ENCODE measurements around the gene LRRC36. TPM values are rescaled to one million over a fixed set of nuclear protein-coding genes. Genes with fewer than 3 reads are reported as not detected.
"Not testable (repeated sequence)": the region's sequence is repeated elsewhere in the genome, so short reads cannot be mapped to it uniquely, and the experiment has no call there.

Gene LRRC36
- total RNA-seq, 2 donors from 2014 or later, result 1.6 TPM; not detected in 1

- H3K4me1 Mint-ChIP-seq, result no peaks in the 10 kb centered on the region
- H3K36me3 Mint-ChIP-seq (ENCODE audit: low read depth), result no peaks in the 10 kb centered on the region
- H3K4me3 Mint-ChIP-seq, result no peak overlapping the region
- no peaks in the 10 kb centered on the region for H3K9me3 Mint-ChIP-seq
- no peak overlapping the region for H3K27ac Mint-ChIP-seq
- no peak for ATAC-seq (replicated peaks)
- peaks cover 1% of the 10 kb centered on the region for H3K27me3 Mint-ChIP-seq
Measured at GRCh38 chr16:67407176-67407787, 80.7 kb downstream of the LRRC36 start.

GRCh38 chr16:67407788-67408452, 81.3 kb downstream of the LRRC36 start:
- Mint-ChIP-seq H3K4me1 (no peaks in the 10 kb centered on the region), H3K27me3 (no peaks in the 10 kb centered on the region), H3K9me3 (no peaks in the 10 kb centered on the region), H3K36me3 (ENCODE audit: low read depth) (no peaks in the 10 kb centered on the region), H3K27ac (no peak overlapping the region), H3K4me3 (no peak overlapping the region)
- ATAC-seq (replicated peaks), result no peak

- H3K9me3 Mint-ChIP-seq, result no peaks in the 10 kb centered on the region
- no peaks in the 10 kb centered on the region for H3K4me1 Mint-ChIP-seq
- H3K27me3 Mint-ChIP-seq, result peaks cover 3% of the 10 kb centered on the region
- no peak overlapping the region for H3K4me3 Mint-ChIP-seq
- H3K27ac Mint-ChIP-seq, result no peak overlapping the region
- no peak for ATAC-seq (replicated peaks)
- no peaks in the 10 kb centered on the region for H3K36me3 Mint-ChIP-seq (ENCODE audit: low read depth)
Measured at GRCh38 chr16:67409631-67410030, 83.0 kb downstream of the LRRC36 start.

GRCh38 chr16:67411339-67411738, 84.7 kb downstream of the LRRC36 start:
- H3K27me3 Mint-ChIP-seq, result peaks cover 7% of the 10 kb centered on the region
- H3K27ac Mint-ChIP-seq, result no peak overlapping the region
- H3K4me3 Mint-ChIP-seq, result no peak overlapping the region
- H3K36me3 Mint-ChIP-seq (ENCODE audit: low read depth), result no peaks in the 10 kb centered on the region
- H3K9me3 Mint-ChIP-seq, result no peaks in the 10 kb centered on the region
- ATAC-seq (replicated peaks), result no peak
- H3K4me1 Mint-ChIP-seq, result no peaks in the 10 kb centered on the region

- H3K36me3 Mint-ChIP-seq (ENCODE audit: low read depth), result no peaks in the 10 kb centered on the region
Measured at GRCh38 chr16:67412294-67412693, 85.7 kb downstream of the LRRC36 start.

GRCh38 chr16:67413978-67414911, 87.6 kb downstream of the LRRC36 start:
- Mint-ChIP-seq H3K4me3 (no peak overlapping the region), H3K36me3 (ENCODE audit: low read depth) (no peaks in the 10 kb centered on the region), H3K9me3 (no peaks in the 10 kb centered on the region), H3K4me1 (no peaks in the 10 kb centered on the region), H3K27me3 (peaks cover 17% of the 10 kb centered on the region), H3K27ac (no peak overlapping the region)
- ATAC-seq (replicated peaks), result no peak

More at GRCh38 chr16:67412294-67412693, 85.7 kb downstream of the LRRC36 start:
- Mint-ChIP-seq H3K9me3 (no peaks in the 10 kb centered on the region), H3K27me3 (peaks cover 12% of the 10 kb centered on the region), H3K4me1 (no peaks in the 10 kb centered on the region), H3K4me3 (no peak overlapping the region), H3K27ac (no peak overlapping the region)
- no peak for ATAC-seq (replicated peaks)

- H3K4me1 Mint-ChIP-seq; H3K36me3 Mint-ChIP-seq (ENCODE audit: low read depth); H3K9me3 Mint-ChIP-seq; ATAC-seq (replicated peaks): not testable (repeated sequence)
- Mint-ChIP-seq H3K27me3 (peaks cover 21% of the 10 kb centered on the region), H3K4me3 (peak overlapping the region; percentile 64), H3K27ac (peak overlapping the region; percentile 46)
Measured at GRCh38 chr16:67415421-67415820, 88.8 kb downstream of the LRRC36 start.

GRCh38 chr16:67415872-67416793, 89.5 kb downstream of the LRRC36 start, which contains the start of gene ZDHHC1:
Gene ZDHHC1, minus strand, starts transcription at chr16:67416477. Its CDS starts 8,702 bp downstream, at chr16:67407775.
- Mint-ChIP-seq H3K27me3 (peaks cover 21% of the 10 kb centered on the region), H3K36me3 (ENCODE audit: low read depth) (no peaks in the 10 kb centered on the region), H3K27ac (peak within 1 kb of the TSS; percentile 48), H3K9me3 (no peaks in the 10 kb centered on the region), H3K4me1 (no peaks in the 10 kb centered on the region), H3K4me3 (peak within 1 kb of the TSS; percentile 64)
- peak; percentile 94 for ATAC-seq (replicated peaks)

- Mint-ChIP-seq H3K9me3 (no peaks in the 10 kb centered on the region), H3K36me3 (ENCODE audit: low read depth) (no peaks in the 10 kb centered on the region), H3K27ac (peak overlapping the region; percentile 42), H3K27me3 (peaks cover 21% of the 10 kb centered on the region), H3K4me1 (no peaks in the 10 kb centered on the region), H3K4me3 (peak overlapping the region; percentile 60)
- no peak for ATAC-seq (replicated peaks)
Measured at GRCh38 chr16:67417333-67418061, 90.9 kb downstream of the LRRC36 start.

- Mint-ChIP-seq H3K36me3 (ENCODE audit: low read depth) (no peaks in the 10 kb centered on the region), H3K27me3 (peaks cover 21% of the 10 kb centered on the region), H3K4me3 (no peak overlapping the region), H3K4me1 (no peaks in the 10 kb centered on the region), H3K27ac (no peak overlapping the region), H3K9me3 (no peaks in the 10 kb centered on the region)
- no peak for ATAC-seq (replicated peaks)
Measured at GRCh38 chr16:67419502-67419901, 92.9 kb downstream of the LRRC36 start.

GRCh38 chr16:67419931-67420330, 93.3 kb downstream of the LRRC36 start:
- Mint-ChIP-seq H3K9me3 (no peaks in the 10 kb centered on the region), H3K27me3 (peaks cover 21% of the 10 kb centered on the region), H3K4me3 (no peak overlapping the region), H3K27ac (no peak overlapping the region), H3K36me3 (ENCODE audit: low read depth) (no peaks in the 10 kb centered on the region), H3K4me1 (no peaks in the 10 kb centered on the region)
- no peak for ATAC-seq (replicated peaks)

- no peak for ATAC-seq (replicated peaks)
- Mint-ChIP-seq H3K27me3 (peaks cover 22% of the 10 kb centered on the region), H3K27ac (no peak overlapping the region), H3K4me3 (no peak overlapping the region), H3K9me3 (no peaks in the 10 kb centered on the region), H3K36me3 (ENCODE audit: low read depth) (no peaks in the 10 kb centered on the region), H3K4me1 (no peaks in the 10 kb centered on the region)
Measured at GRCh38 chr16:67421030-67421429, 94.4 kb downstream of the LRRC36 start.

GRCh38 chr16:67423015-67423414, 96.4 kb downstream of the LRRC36 start:
- no peaks in the 10 kb centered on the region for H3K9me3 Mint-ChIP-seq
- peaks cover 22% of the 10 kb centered on the region for H3K27me3 Mint-ChIP-seq
- no peak for ATAC-seq (replicated peaks)
- H3K4me3 Mint-ChIP-seq, result no peak overlapping the region
- no peak overlapping the region for H3K27ac Mint-ChIP-seq
- H3K36me3 Mint-ChIP-seq (ENCODE audit: low read depth), result no peaks in the 10 kb centered on the region
- H3K4me1 Mint-ChIP-seq, result no peaks in the 10 kb centered on the region

All from activated T-helper 17 cell treated with anti-CD3 and anti-CD28 coated beads, Interleukin-2, amount 50 U/mL, for 72 hours (primary cell).